ENCODE results near the gene CPSF7.

GRCh38 chr11:61472282-61472681 is 42.5 kb upstream of the CPSF7 start:
- TF ChIP-seq EZH2 (IDR thresholded peaks at IDR 0.05; ENCODE audit: low read depth) (no peak), CTCF (conservative IDR thresholded peaks at IDR 0.05) (no peak)
